ENCODE data around the gene PSTPIP1.

- TF ChIP-seq, protein P1, sequence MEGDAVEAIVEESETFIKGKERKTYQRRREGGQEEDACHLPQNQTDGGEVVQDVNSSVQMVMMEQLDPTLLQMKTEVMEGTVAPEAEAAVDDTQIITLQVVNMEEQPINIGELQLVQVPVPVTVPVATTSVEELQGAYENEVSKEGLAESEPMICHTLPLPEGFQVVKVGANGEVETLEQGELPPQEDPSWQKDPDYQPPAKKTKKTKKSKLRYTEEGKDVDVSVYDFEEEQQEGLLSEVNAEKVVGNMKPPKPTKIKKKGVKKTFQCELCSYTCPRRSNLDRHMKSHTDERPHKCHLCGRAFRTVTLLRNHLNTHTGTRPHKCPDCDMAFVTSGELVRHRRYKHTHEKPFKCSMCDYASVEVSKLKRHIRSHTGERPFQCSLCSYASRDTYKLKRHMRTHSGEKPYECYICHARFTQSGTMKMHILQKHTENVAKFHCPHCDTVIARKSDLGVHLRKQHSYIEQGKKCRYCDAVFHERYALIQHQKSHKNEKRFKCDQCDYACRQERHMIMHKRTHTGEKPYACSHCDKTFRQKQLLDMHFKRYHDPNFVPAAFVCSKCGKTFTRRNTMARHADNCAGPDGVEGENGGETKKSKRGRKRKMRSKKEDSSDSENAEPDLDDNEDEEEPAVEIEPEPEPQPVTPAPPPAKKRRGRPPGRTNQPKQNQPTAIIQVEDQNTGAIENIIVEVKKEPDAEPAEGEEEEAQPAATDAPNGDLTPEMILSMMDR (IDR thresholded peaks at IDR 0.05), result no peak
- TF ChIP-seq EP300 (IDR thresholded peaks at IDR 0.05) (no peak), POLR2AphosphoS5 (IDR thresholded peaks at IDR 0.05) (no peak), POLR2A (IDR thresholded peaks at IDR 0.05) (no peak)
Measured at GRCh38 chr15:77031376-77032050, 36.6 kb downstream of the PSTPIP1 start.
